Type B pancreatic cell (in vitro differentiated cells): ENCODE data around the gene SETX. TPM values are rescaled to one million over a fixed set of nuclear protein-coding genes. Genes with fewer than 3 reads are reported as not detected.

ENCODE experiments used
- DNase-seq: peaks from one replicate; pipeline ENCODE4 v3.0.0; 2021; ENCODE audit warnings: mixed read lengths; ENCODE audit not compliant: unreplicated experiment; ENCODE audit errors: extremely low spot score
- H3K27ac Mint-ChIP-seq: 2 replicates; pipeline ENCODE4 v1.8.0; 2021; ENCODE audit warnings: mild to moderate bottlenecking, mixed read lengths
- H3K27me3 Mint-ChIP-seq: 2 replicates; pipeline ENCODE4 v1.8.0; 2021; ENCODE audit warnings: mixed read lengths
- H3K36me3 Mint-ChIP-seq: 2 replicates; pipeline ENCODE4 v1.8.0; 2021; ENCODE audit warnings: mixed read lengths
- H3K4me1 Mint-ChIP-seq: one replicate; pipeline ENCODE4 v1.8.0; 2021; ENCODE audit warnings: mixed read lengths; ENCODE audit not compliant: unreplicated experiment
- H3K4me3 Mint-ChIP-seq: 2 replicates; pipeline ENCODE4 v1.8.0; 2021; ENCODE audit warnings: mild to moderate bottlenecking, mixed read lengths
- H3K9me3 Mint-ChIP-seq: 2 replicates; pipeline ENCODE4 v1.8.0; 2021; ENCODE audit warnings: mixed read lengths
- CTCF ChIP-seq: fragments of 200-600 bp; sonication (generic); conservative IDR thresholded peaks from 2 replicates; pipeline ENCODE4 v1.5.0; 2021; ENCODE audit warnings: antibody characterized with exemption, mild to moderate bottlenecking
- total RNA-seq: library from RNA; stranded (reverse); gene quantifications from 2 replicates; pipeline ENCODE4 v1.2.1, GENCODE V29; 2021; ENCODE audit warnings: low replicate concordance

The SETX gene
- total RNA-seq, 1 donor from 2014 or later: 43.3 TPM

GRCh38 chr9:132365986-132366385 lies 11.2 kb upstream of the SETX start:
- H3K27ac Mint-ChIP-seq: no peak overlapping the region
- no peaks in the 10 kb centered on the region for H3K4me1 Mint-ChIP-seq
- no peak for DNase-seq
- TF ChIP-seq CTCF: no peak
- H3K36me3 Mint-ChIP-seq: no peaks in the 10 kb centered on the region
- H3K9me3 Mint-ChIP-seq: no peaks in the 10 kb centered on the region
- H3K4me3 Mint-ChIP-seq: no peak overlapping the region
- H3K27me3 Mint-ChIP-seq: no peaks in the 10 kb centered on the region

GRCh38 chr9:132364068-132364467 lies 9.3 kb upstream of the SETX start:
- Mint-ChIP-seq H3K9me3 (no peaks in the 10 kb centered on the region), H3K27ac (no peak overlapping the region), H3K4me1 (no peaks in the 10 kb centered on the region), H3K27me3 (no peaks in the 10 kb centered on the region), H3K36me3 (no peaks in the 10 kb centered on the region), H3K4me3 (no peak overlapping the region)
- no peak for TF ChIP-seq CTCF
- DNase-seq: no peak

GRCh38 chr9:132357764-132358163 lies 3.0 kb upstream of the SETX start:
- no peak for DNase-seq
- Mint-ChIP-seq H3K27me3 (no peaks in the 10 kb centered on the region), H3K4me1 (peaks cover 12% of the 10 kb centered on the region), H3K9me3 (peaks cover 5% of the 10 kb centered on the region), H3K36me3 (peaks cover 12% of the 10 kb centered on the region), H3K27ac (no peak overlapping the region), H3K4me3 (no peak overlapping the region)
- no peak for TF ChIP-seq CTCF

GRCh38 chr9:132356324-132356924 lies 1.6 kb upstream of the SETX start:
- peaks cover 18% of the 10 kb centered on the region for H3K4me1 Mint-ChIP-seq
- peaks cover 19% of the 10 kb centered on the region for H3K36me3 Mint-ChIP-seq
- peaks cover 5% of the 10 kb centered on the region for H3K9me3 Mint-ChIP-seq
- H3K4me3 Mint-ChIP-seq: peak overlapping the region; percentile 67
- no peak for TF ChIP-seq CTCF
- H3K27ac Mint-ChIP-seq: peak overlapping the region; percentile 37
- DNase-seq: no peak
- H3K27me3 Mint-ChIP-seq: no peaks in the 10 kb centered on the region

GRCh38 chr9:132351404-132352045 lies 3.3 kb downstream of the SETX start:
- Mint-ChIP-seq H3K27me3 (no peaks in the 10 kb centered on the region), H3K9me3 (peaks cover 3% of the 10 kb centered on the region), H3K4me3 (no peak overlapping the region), H3K4me1 (peaks cover 18% of the 10 kb centered on the region), H3K27ac (no peak overlapping the region), H3K36me3 (peaks cover 34% of the 10 kb centered on the region)
- no peak for DNase-seq
- TF ChIP-seq CTCF: no peak
